BLaER1 (cell line): ENCODE data around the gene ACADS.

Source experiments
- H3K27ac ChIP-seq: shearing (Covaris generic); formaldehyde crosslinking; 2 replicates; pipeline ENCODE4 v1.8.1; 2022
- H3K27me3 ChIP-seq: shearing (Covaris generic); formaldehyde crosslinking; 2 replicates; pipeline ENCODE4 v1.8.1; 2022
- H3K36me3 ChIP-seq: shearing (Covaris generic); formaldehyde crosslinking; 2 replicates; pipeline ENCODE4 v1.8.1; 2022
- H3K4me1 ChIP-seq: shearing (Covaris generic); formaldehyde crosslinking; 2 replicates; pipeline ENCODE4 v1.8.1; 2022
- H3K4me2 ChIP-seq: shearing (Covaris generic); formaldehyde crosslinking; 2 replicates; pipeline ENCODE4 v1.8.1; 2022
- H3K4me3 ChIP-seq: shearing (Covaris generic); formaldehyde crosslinking; 2 replicates; pipeline ENCODE4 v1.8.1; 2022
- H3K9ac ChIP-seq: shearing (Covaris generic); formaldehyde crosslinking; 2 replicates; pipeline ENCODE4 v1.8.1; 2022
- H3K9me3 ChIP-seq: shearing (Covaris generic); formaldehyde crosslinking; 2 replicates; pipeline ENCODE4 v1.8.1; 2022
- H4K20me1 ChIP-seq: shearing (Covaris generic); formaldehyde crosslinking; 2 replicates; pipeline ENCODE4 v1.8.1; 2022
- Cebpa-rat ChIP-seq: shearing (Covaris generic); IDR thresholded peaks from 2 replicates; pipeline ENCODE4 v1.8.1; 2022

The ACADS gene

GRCh38 chr12:120725659-120726509 is at the start of gene ACADS:
ACADS (plus strand) TSS chr12:120725826; CDS start chr12:120725886, 60 bp downstream.
- Histone ChIP-seq H3K9ac (peak within 1 kb of the TSS; percentile 81), H3K27me3 (no peaks in the 10 kb centered on the region), H3K4me3 (peak within 1 kb of the TSS; percentile 69), H3K4me2 (peak within 1 kb of the TSS; percentile 89), H3K36me3 (peaks cover 68% of the 10 kb centered on the region), H3K27ac (peak within 1 kb of the TSS; percentile 64), H3K4me1 (peaks cover 33% of the 10 kb centered on the region), H4K20me1 (peaks cover 31% of the 10 kb centered on the region), H3K9me3 (no peaks in the 10 kb centered on the region)
- no peak for TF ChIP-seq Cebpa-rat

GRCh38 chr12:120677765-120678473 is 47.7 kb upstream of the ACADS start:
- Histone ChIP-seq H3K4me2 (peak overlapping the region; percentile 70), H3K4me1 (peaks cover 43% of the 10 kb centered on the region), H3K27ac (peak overlapping the region; percentile 14; the same call in 1 of the 2 replicates), H3K4me3 (no peak overlapping the region), H4K20me1 (no peaks in the 10 kb centered on the region), H3K9me3 (no peaks in the 10 kb centered on the region), H3K9ac (no peak overlapping the region), H3K27me3 (no peaks in the 10 kb centered on the region), H3K36me3 (no peaks in the 10 kb centered on the region)
- TF ChIP-seq Cebpa-rat = no peak

GRCh38 chr12:120678572-120678971 is 47.1 kb upstream of the ACADS start:
- H3K27me3 ChIP-seq = no peaks in the 10 kb centered on the region
- peak overlapping the region; percentile 14; the same call in 1 of the 2 replicates for H3K27ac ChIP-seq
- TF ChIP-seq Cebpa-rat = no peak
- H3K36me3 ChIP-seq = no peaks in the 10 kb centered on the region
- no peak overlapping the region for H3K9ac ChIP-seq
- H3K9me3 ChIP-seq = no peaks in the 10 kb centered on the region
- no peaks in the 10 kb centered on the region for H4K20me1 ChIP-seq
- H3K4me3 ChIP-seq = no peak overlapping the region
- peaks cover 37% of the 10 kb centered on the region for H3K4me1 ChIP-seq
- peak overlapping the region; percentile 70 for H3K4me2 ChIP-seq

GRCh38 chr12:120680165-120680738 is 45.4 kb upstream of the ACADS start:
- Histone ChIP-seq H3K27me3 (no peaks in the 10 kb centered on the region), H3K4me3 (no peak overlapping the region), H3K4me1 (peaks cover 35% of the 10 kb centered on the region), H3K9me3 (no peaks in the 10 kb centered on the region), H3K36me3 (no peaks in the 10 kb centered on the region), H3K4me2 (no peak overlapping the region), H4K20me1 (no peaks in the 10 kb centered on the region), H3K9ac (no peak overlapping the region), H3K27ac (no peak overlapping the region)
- no peak for TF ChIP-seq Cebpa-rat

- Histone ChIP-seq H4K20me1 (peaks cover 25% of the 10 kb centered on the region), H3K4me3 (no peak overlapping the region), H3K9me3 (no peaks in the 10 kb centered on the region), H3K36me3 (no peaks in the 10 kb centered on the region), H3K4me2 (peak overlapping the region; percentile 82), H3K27ac (peak overlapping the region; percentile 68; the same call in 1 of the 2 replicates), H3K4me1 (peaks cover 38% of the 10 kb centered on the region), H3K9ac (peak overlapping the region; percentile 40), H3K27me3 (no peaks in the 10 kb centered on the region)
- no peak for TF ChIP-seq Cebpa-rat
Observed at GRCh38 chr12:120684523-120684932, 41.1 kb upstream of the ACADS start.

- TF ChIP-seq Cebpa-rat = no peak
- H3K27ac ChIP-seq = peak overlapping the region; percentile 25; the same call in 1 of the 2 replicates
- no peaks in the 10 kb centered on the region for H3K9me3 ChIP-seq
- peak overlapping the region; percentile 82 for H3K4me2 ChIP-seq
- peak overlapping the region; percentile 96 for H3K4me3 ChIP-seq
- no peaks in the 10 kb centered on the region for H3K36me3 ChIP-seq
- H4K20me1 ChIP-seq = peaks cover 35% of the 10 kb centered on the region
- no peak overlapping the region; the same call in 1 of the 2 replicates for H3K9ac ChIP-seq
- no peaks in the 10 kb centered on the region for H3K27me3 ChIP-seq
- peaks cover 44% of the 10 kb centered on the region for H3K4me1 ChIP-seq
Observed at GRCh38 chr12:120685522-120685921, 40.1 kb upstream of the ACADS start.

GRCh38 chr12:120686151-120686689 is 39.4 kb upstream of the ACADS start:
- no peak for TF ChIP-seq Cebpa-rat
- peaks cover 51% of the 10 kb centered on the region for H3K4me1 ChIP-seq
- peak overlapping the region; percentile 96 for H3K4me3 ChIP-seq
- H3K9me3 ChIP-seq = no peaks in the 10 kb centered on the region
- H3K27me3 ChIP-seq = no peaks in the 10 kb centered on the region
- H3K4me2 ChIP-seq = peak overlapping the region; percentile 82
- H3K36me3 ChIP-seq = no peaks in the 10 kb centered on the region
- peaks cover 42% of the 10 kb centered on the region for H4K20me1 ChIP-seq
- H3K9ac ChIP-seq = peak overlapping the region; percentile 94
- H3K27ac ChIP-seq = peak overlapping the region; percentile 92

- Histone ChIP-seq H3K4me2 (peak within 1 kb of the TSS; percentile 94), H4K20me1 (peaks cover 49% of the 10 kb centered on the region), H3K9me3 (no peaks in the 10 kb centered on the region), H3K36me3 (no peaks in the 10 kb centered on the region), H3K4me3 (peak within 1 kb of the TSS; percentile 96), H3K27ac (peak within 1 kb of the TSS; percentile 92), H3K27me3 (no peaks in the 10 kb centered on the region), H3K9ac (peak within 1 kb of the TSS; percentile 94), H3K4me1 (peaks cover 58% of the 10 kb centered on the region)
- TF ChIP-seq Cebpa-rat = no peak
Observed at GRCh38 chr12:120686690-120687577, 38.7 kb upstream of the ACADS start, which contains the start of gene MLEC. MLEC (plus strand) TSS chr12:120687149; CDS start chr12:120687297, 148 bp downstream.
